ENCODE data around the gene ZNF385B. TPM values are rescaled to one million over a fixed set of nuclear protein-coding genes. Genes with fewer than 3 reads are reported as not detected.

Gene ZNF385B
- total RNA-seq, 2 experiments from 2014 or later = not detected

- DNase-seq (no peak), ATAC-seq (no peak)
- Mint-ChIP-seq H3K27ac (no peak overlapping the region), H3K4me1 (ENCODE audit: low read depth) (no peaks in the 10 kb centered on the region), H3K9me3 (ENCODE audit: insufficient read depth) (no peaks in the 10 kb centered on the region), H3K27me3 (ENCODE audit: low read depth) (no peaks in the 10 kb centered on the region), H3K4me3 (no peak overlapping the region), H3K36me3 (ENCODE audit: low read depth) (no peaks in the 10 kb centered on the region)
- ChIA-PET CTCF (no interaction called here), POLR2A (no interaction called here)
Measured at GRCh38 chr2:179622635-179623300, 238.6 kb downstream of the ZNF385B start.

- ChIA-PET CTCF (no interaction called here), POLR2A (no interaction called here)
- no peak overlapping the region for H3K4me3 Mint-ChIP-seq
- H3K27ac Mint-ChIP-seq = no peak overlapping the region
- no peaks in the 10 kb centered on the region for H3K9me3 Mint-ChIP-seq (ENCODE audit: insufficient read depth)
- H3K4me1 Mint-ChIP-seq (ENCODE audit: low read depth) = no peaks in the 10 kb centered on the region
- H3K27me3 Mint-ChIP-seq (ENCODE audit: low read depth) = no peaks in the 10 kb centered on the region
- DNase-seq (no peak), ATAC-seq (no peak)
- H3K36me3 Mint-ChIP-seq (ENCODE audit: low read depth) = no peaks in the 10 kb centered on the region
Measured at GRCh38 chr2:179622112-179622511, 239.3 kb downstream of the ZNF385B start.

DNA sequence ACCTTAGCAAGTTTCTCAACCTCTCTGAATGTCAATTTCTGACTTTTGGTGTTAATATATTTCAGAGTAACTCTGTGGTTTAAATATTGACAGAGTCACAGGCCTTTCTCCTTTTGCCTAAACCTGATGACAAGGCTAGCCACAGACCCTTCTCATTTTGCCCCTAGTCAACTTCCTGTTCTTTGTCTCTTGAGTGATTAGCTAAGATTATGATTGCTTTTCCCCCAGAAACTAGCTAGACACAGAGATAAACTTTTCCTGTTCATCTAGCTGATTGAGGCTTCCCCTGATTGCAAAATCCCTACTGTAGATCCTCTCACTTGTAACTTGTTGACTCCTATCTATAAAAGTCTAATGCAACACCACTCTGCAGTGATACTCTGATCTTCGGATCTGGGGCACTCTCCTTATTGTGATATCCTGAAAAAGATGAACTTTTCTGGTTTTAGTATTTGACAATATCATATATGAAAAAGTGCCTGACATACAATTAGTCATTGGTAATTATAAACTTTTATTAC is 241.4 kb downstream of the ZNF385B start:
- Mint-ChIP-seq H3K4me3 (no peak overlapping the region), H3K9me3 (ENCODE audit: insufficient read depth) (no peaks in the 10 kb centered on the region), H3K4me1 (ENCODE audit: low read depth) (no peaks in the 10 kb centered on the region), H3K27ac (no peak overlapping the region), H3K36me3 (ENCODE audit: low read depth) (no peaks in the 10 kb centered on the region), H3K27me3 (ENCODE audit: low read depth) (no peaks in the 10 kb centered on the region)
- CTCF ChIA-PET = no interaction called here
- no peak for ATAC-seq
- POLR2A ChIA-PET = no interaction called here
- no peak for DNase-seq

DNA sequence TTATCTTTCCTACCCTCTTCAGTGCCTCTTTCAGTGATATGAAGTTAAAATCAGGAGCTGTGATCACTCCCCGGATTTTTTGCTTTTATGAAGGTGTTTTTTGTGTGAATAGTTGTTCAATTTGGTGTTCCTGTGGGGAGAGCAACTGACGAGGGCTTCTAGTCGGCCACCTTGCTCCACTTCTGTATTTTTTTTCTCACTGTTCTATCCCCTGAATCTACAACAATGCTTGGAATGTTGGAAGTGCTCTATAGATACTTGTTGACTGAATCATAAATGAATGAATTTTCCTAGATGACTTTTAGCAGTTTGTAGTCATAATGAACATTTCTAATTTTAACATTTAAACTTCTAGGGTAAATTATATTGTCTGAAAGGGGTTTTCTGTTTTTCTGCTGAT is 247.3 kb downstream of the ZNF385B start:
- Mint-ChIP-seq H3K36me3 (ENCODE audit: low read depth) (no peaks in the 10 kb centered on the region), H3K27me3 (ENCODE audit: low read depth) (no peaks in the 10 kb centered on the region), H3K4me1 (ENCODE audit: low read depth) (no peaks in the 10 kb centered on the region), H3K9me3 (ENCODE audit: insufficient read depth) (no peaks in the 10 kb centered on the region), H3K27ac (no peak overlapping the region), H3K4me3 (no peak overlapping the region)
- CTCF ChIA-PET = no interaction called here
- DNase-seq (no peak), ATAC-seq (no peak)
- POLR2A ChIA-PET = no interaction called here

DNA sequence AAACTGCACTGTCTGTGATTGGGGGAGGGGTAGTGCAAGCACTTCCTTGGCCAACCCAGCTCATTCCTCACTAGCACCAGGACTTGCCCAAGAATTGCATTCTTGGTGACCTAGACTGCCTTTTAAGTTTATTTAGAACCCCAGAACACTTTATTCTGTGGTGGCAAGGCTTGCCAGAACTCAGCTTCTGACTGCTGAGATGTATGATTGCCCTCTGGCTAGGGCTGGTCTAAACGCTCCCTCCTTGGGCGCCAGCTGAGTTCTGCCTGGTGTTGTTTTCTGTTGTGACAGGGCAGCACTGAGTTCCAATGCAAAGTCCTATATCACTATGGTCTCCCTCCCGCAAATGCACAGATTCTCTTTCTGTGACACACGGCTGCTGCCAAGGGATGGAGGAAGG is 247.7 kb downstream of the ZNF385B start:
- Mint-ChIP-seq H3K9me3 (ENCODE audit: insufficient read depth) (no peaks in the 10 kb centered on the region), H3K4me1 (ENCODE audit: low read depth) (no peaks in the 10 kb centered on the region), H3K27me3 (ENCODE audit: low read depth) (no peaks in the 10 kb centered on the region), H3K4me3 (no peak overlapping the region), H3K27ac (no peak overlapping the region), H3K36me3 (ENCODE audit: low read depth) (no peaks in the 10 kb centered on the region)
- ChIA-PET POLR2A (no interaction called here), CTCF (no interaction called here)
- no peak for ATAC-seq
- no peak for DNase-seq

GRCh38 chr2:179613299-179613651 is 248.1 kb downstream of the ZNF385B start:
- Mint-ChIP-seq H3K27me3 (ENCODE audit: low read depth) (no peaks in the 10 kb centered on the region), H3K9me3 (ENCODE audit: insufficient read depth) (no peaks in the 10 kb centered on the region), H3K36me3 (ENCODE audit: low read depth) (no peaks in the 10 kb centered on the region), H3K4me3 (no peak overlapping the region), H3K4me1 (ENCODE audit: low read depth) (no peaks in the 10 kb centered on the region), H3K27ac (no peak overlapping the region)
- ATAC-seq = no peak
- no peak for DNase-seq
- ChIA-PET POLR2A (no interaction called here), CTCF (no interaction called here)

DNA sequence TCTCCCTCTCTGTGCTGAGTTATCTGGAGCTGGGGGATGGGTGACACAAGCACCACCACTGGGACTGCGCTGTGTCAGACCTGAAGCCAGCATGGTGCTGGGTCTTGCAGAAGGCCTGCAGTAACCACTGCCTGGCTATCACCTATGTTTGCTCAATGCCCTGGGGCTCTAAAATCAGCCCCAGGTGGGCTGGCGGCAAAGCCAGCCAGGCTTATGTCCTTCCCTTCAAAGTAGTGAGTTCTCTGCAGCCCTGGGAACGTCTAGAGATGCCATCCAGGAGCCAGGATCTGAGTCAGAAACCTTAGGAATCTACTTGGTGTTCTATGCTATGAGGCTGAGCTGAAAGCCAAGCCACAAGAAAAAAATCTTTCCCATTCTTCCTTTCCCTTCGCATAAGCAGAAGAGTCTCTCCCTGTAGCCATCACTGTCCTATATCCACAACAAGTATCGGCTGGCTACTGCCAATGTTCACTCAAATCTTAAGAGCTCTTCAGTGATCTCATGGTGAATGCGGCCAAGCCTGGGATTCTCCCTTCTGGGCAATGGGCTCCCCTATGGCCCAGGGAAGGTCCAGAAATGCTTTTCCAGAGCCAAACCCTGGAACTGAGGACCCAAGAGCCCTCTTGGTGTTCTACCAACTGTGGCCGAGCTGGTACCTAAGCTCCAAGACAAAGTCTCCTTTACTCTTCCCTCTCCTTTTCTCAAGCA is 248.7 kb downstream of the ZNF385B start:
- Mint-ChIP-seq H3K4me1 (ENCODE audit: low read depth) (no peaks in the 10 kb centered on the region), H3K36me3 (ENCODE audit: low read depth) (no peaks in the 10 kb centered on the region), H3K27me3 (ENCODE audit: low read depth) (no peaks in the 10 kb centered on the region), H3K9me3 (ENCODE audit: insufficient read depth) (no peaks in the 10 kb centered on the region), H3K4me3 (no peak overlapping the region), H3K27ac (no peak overlapping the region)
- no peak for ATAC-seq
- DNase-seq = no peak
- CTCF ChIA-PET = no interaction called here
- POLR2A ChIA-PET = no interaction called here

DNA sequence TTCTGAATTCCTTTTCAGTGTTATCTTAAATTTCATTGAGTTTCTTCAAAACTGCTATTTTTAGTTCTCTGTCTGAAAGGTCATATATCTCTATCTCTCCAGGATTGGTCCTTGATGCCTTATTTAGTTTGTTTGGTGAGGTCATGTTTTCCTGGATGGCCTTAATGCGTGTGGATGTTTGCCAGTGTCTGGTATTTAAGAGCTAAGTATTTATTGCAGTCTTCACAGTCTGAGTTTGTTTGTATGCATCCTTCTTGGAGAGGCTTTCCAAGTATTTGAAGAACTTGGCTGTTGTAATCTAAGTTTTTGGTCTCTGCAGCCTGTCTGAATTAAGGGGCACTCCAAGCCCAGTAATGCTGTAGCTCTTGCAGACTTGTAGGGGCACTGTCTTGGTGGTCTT is 249.3 kb downstream of the ZNF385B start:
- ATAC-seq = no peak
- CTCF ChIA-PET = no interaction called here
- POLR2A ChIA-PET = no interaction called here
- no peaks in the 10 kb centered on the region for H3K36me3 Mint-ChIP-seq (ENCODE audit: low read depth)
- no peak overlapping the region for H3K27ac Mint-ChIP-seq
- H3K4me3 Mint-ChIP-seq = no peak overlapping the region
- no peaks in the 10 kb centered on the region for H3K9me3 Mint-ChIP-seq (ENCODE audit: insufficient read depth)
- DNase-seq = no peak
- H3K27me3 Mint-ChIP-seq (ENCODE audit: low read depth) = no peaks in the 10 kb centered on the region
- no peaks in the 10 kb centered on the region for H3K4me1 Mint-ChIP-seq (ENCODE audit: low read depth)

DNA sequence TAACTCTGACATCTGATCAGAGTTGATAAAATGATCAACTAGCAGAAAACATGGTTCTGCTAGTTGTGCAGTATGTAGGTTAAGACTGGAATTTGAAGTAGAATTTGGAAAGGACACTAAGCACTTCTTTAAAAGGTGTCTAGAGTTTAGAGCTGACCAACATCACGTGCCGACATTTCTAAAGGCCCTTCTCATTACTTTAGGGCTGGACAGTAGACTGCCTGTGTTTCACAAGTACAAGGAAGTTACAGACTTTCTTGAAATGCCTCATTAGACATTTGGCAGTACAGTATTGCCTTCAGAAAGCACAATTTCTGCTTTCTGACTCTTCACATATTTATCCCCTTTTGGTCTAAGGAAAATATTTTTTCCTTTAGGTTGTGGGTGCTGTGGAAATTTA is 255.3 kb downstream of the ZNF385B start:
- no peaks in the 10 kb centered on the region for H3K36me3 Mint-ChIP-seq (ENCODE audit: low read depth)
- H3K9me3 Mint-ChIP-seq (ENCODE audit: insufficient read depth) = no peaks in the 10 kb centered on the region
- no peaks in the 10 kb centered on the region for H3K27me3 Mint-ChIP-seq (ENCODE audit: low read depth)
- no peak overlapping the region for H3K27ac Mint-ChIP-seq
- no peak overlapping the region for H3K4me3 Mint-ChIP-seq
- POLR2A ChIA-PET = no interaction called here
- DNase-seq = no peak
- H3K4me1 Mint-ChIP-seq (ENCODE audit: low read depth) = no peaks in the 10 kb centered on the region
- ATAC-seq = no peak
- CTCF ChIA-PET = no interaction called here

GRCh38 chr2:179605341-179605740 is 256.1 kb downstream of the ZNF385B start:
- Mint-ChIP-seq H3K4me1 (ENCODE audit: low read depth) (no peaks in the 10 kb centered on the region), H3K27ac (no peak overlapping the region), H3K9me3 (ENCODE audit: insufficient read depth) (no peaks in the 10 kb centered on the region), H3K36me3 (ENCODE audit: low read depth) (no peaks in the 10 kb centered on the region), H3K27me3 (ENCODE audit: low read depth) (no peaks in the 10 kb centered on the region), H3K4me3 (no peak overlapping the region)
- POLR2A ChIA-PET = no interaction called here
- no peak for ATAC-seq
- CTCF ChIA-PET = no interaction called here
- DNase-seq = no peak

DNA sequence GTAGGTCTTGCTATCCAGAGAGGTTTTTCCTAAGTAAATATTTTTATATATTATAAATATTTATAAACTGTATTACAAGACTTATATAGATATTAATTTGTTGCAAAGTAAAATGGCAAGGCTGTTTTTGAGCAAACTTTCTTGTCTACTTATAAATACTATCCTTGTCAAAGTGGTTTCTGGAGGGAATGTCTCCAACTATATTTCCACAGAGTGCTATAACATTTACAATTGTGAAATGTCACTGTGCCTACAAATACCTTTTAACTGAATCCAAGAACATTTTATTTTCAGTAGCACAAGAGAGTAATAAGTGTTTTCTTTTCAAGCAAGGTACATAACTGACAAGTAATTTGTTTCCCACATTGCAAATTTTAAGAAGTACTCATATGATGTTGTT is 256.8 kb downstream of the ZNF385B start:
- CTCF ChIA-PET = no interaction called here
- H3K9me3 Mint-ChIP-seq (ENCODE audit: insufficient read depth) = no peaks in the 10 kb centered on the region
- POLR2A ChIA-PET = no interaction called here
- no peak overlapping the region for H3K4me3 Mint-ChIP-seq
- DNase-seq (no peak), ATAC-seq (no peak)
- H3K27me3 Mint-ChIP-seq (ENCODE audit: low read depth) = no peaks in the 10 kb centered on the region
- H3K4me1 Mint-ChIP-seq (ENCODE audit: low read depth) = no peaks in the 10 kb centered on the region
- no peak overlapping the region for H3K27ac Mint-ChIP-seq
- no peaks in the 10 kb centered on the region for H3K36me3 Mint-ChIP-seq (ENCODE audit: low read depth)

DNA sequence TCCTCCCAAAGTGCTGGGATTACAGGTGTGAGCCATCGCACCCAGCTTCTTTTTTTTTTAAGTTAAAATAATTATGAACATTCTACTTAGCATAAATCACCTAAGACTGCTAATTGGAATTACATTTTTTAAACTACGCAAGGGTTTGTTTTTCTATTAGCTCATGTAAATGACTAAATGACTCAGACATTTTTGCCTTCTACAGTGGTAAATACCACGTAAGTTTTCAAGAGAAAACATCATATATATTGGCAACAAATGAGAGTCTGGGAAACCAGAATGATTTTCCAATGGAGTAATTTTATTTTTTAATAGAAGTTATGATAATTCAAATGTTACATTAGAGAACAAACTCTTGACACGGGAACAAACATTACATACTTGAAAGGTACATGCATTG is 259.0 kb downstream of the ZNF385B start:
- POLR2A ChIA-PET = no interaction called here
- no peaks in the 10 kb centered on the region for H3K9me3 Mint-ChIP-seq (ENCODE audit: insufficient read depth)
- no peak overlapping the region for H3K27ac Mint-ChIP-seq
- no peak for DNase-seq
- H3K4me3 Mint-ChIP-seq = no peak overlapping the region
- no peaks in the 10 kb centered on the region for H3K36me3 Mint-ChIP-seq (ENCODE audit: low read depth)
- no peaks in the 10 kb centered on the region for H3K4me1 Mint-ChIP-seq (ENCODE audit: low read depth)
- no peak for ATAC-seq
- CTCF ChIA-PET = no interaction called here
- H3K27me3 Mint-ChIP-seq (ENCODE audit: low read depth) = no peaks in the 10 kb centered on the region

DNA sequence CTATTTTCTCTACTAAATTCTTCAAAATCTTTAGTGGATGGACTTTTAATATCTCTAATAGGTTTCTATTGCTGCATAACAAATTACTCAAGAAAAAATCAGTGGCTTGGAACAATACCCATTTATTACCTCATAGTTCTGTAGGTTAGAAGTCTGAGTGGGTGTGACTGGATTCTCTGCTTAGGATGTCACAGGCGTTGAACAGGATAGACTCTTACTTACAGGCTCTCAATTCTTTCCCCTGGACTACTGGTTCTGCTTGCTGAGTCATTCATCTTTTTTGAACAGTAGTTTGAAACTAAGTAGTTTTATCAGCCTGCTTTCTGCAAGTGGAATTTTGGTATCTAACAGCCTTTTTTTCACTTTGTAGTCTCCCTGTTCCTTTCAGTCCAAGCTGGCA is 265.4 kb downstream of the ZNF385B start:
- no peak overlapping the region for H3K27ac Mint-ChIP-seq
- no peak for DNase-seq
- no peaks in the 10 kb centered on the region for H3K36me3 Mint-ChIP-seq (ENCODE audit: low read depth)
- H3K27me3 Mint-ChIP-seq (ENCODE audit: low read depth) = no peaks in the 10 kb centered on the region
- ChIA-PET CTCF (no interaction called here), POLR2A (no interaction called here)
- no peak for ATAC-seq
- no peaks in the 10 kb centered on the region for H3K9me3 Mint-ChIP-seq (ENCODE audit: insufficient read depth)
- H3K4me3 Mint-ChIP-seq = no peak overlapping the region
- H3K4me1 Mint-ChIP-seq (ENCODE audit: low read depth) = no peaks in the 10 kb centered on the region
